ENCODE results near the gene CLIC6.

CLIC6 gene

GRCh38 chr21:34762786-34763185 is 94.0 kb downstream of the CLIC6 start (continued):
- TF ChIP-seq PRDM2 (tag by site-specific recombination; IDR thresholded peaks at IDR 0.05; ENCODE audit: borderline replicate concordance) (no peak), ZNF16 (tag by site-specific recombination; IDR thresholded peaks at IDR 0.05; ENCODE audit: low read depth) (no peak), ZNF660 (tag by site-specific recombination; IDR thresholded peaks at IDR 0.05) (no peak), ZNF548 (tag by site-specific recombination; IDR thresholded peaks at IDR 0.05) (no peak), BCL11B (tag by site-specific recombination; IDR thresholded peaks at IDR 0.05; ENCODE audit: low read depth) (no peak), HIC1 (tag by site-specific recombination; IDR thresholded peaks at IDR 0.05) (no peak), ZNF571 (tag by site-specific recombination; IDR thresholded peaks at IDR 0.05) (no peak), ZNF423 (tag by site-specific recombination; IDR thresholded peaks at IDR 0.05) (no peak), ATF2 (tag by site-specific recombination; IDR thresholded peaks at IDR 0.05; ENCODE audit: low read depth) (no peak)

- CTCF ChIA-PET: interaction anchor here (0.6 to 2.0 kb wide), 6 partner anchors 13 to 1381 kb away, joined by 3 to 6 read pairs (median 3); no protein-coding TSS in a partner anchor
- H3K27ac ChIP-seq (ENCODE audit: extremely low read depth, low read depth, low read length): no peak overlapping the region
- TF ChIP-seq ZNF211 (tag by site-specific recombination; IDR thresholded peaks at IDR 0.05; ENCODE audit: low read depth): peak; percentile 95
- no peak for TF ChIP-seq ZBTB44 (tag by site-specific recombination; IDR thresholded peaks at IDR 0.05)
- no peak overlapping the region for H3K4me3 ChIP-seq (ENCODE audit: low read depth, low read length)
- POLR2A ChIA-PET: interaction anchor here (1.7 kb wide), 1 partner anchor 124 kb away, joined by 4 read pairs; no protein-coding TSS in a partner anchor
- H3K36me3 ChIP-seq (ENCODE audit: control insufficient read depth in 2 of 2, insufficient read depth in 1 of 2, low read length in 2 of 2): no peaks in the 10 kb centered on the region
- no peaks in the 10 kb centered on the region for H3K9me3 ChIP-seq (ENCODE audit: control insufficient read depth, insufficient read depth, low read depth, low read length)
- no peaks in the 10 kb centered on the region for H3K4me1 ChIP-seq (ENCODE audit: control insufficient read depth, insufficient read depth, low read length)
These were observed 96.0 kb downstream of the CLIC6 start for GRCh38 chr21:34764715-34765284.

Data from HEK293 (cell line).